ENCODE measurements around the gene CELF2. TPM values are rescaled to one million over a fixed set of nuclear protein-coding genes. Genes with fewer than 3 reads are reported as not detected.

Gene CELF2
- total RNA-seq, 1 donor from 2014 or later = 31.6 TPM

DNA sequence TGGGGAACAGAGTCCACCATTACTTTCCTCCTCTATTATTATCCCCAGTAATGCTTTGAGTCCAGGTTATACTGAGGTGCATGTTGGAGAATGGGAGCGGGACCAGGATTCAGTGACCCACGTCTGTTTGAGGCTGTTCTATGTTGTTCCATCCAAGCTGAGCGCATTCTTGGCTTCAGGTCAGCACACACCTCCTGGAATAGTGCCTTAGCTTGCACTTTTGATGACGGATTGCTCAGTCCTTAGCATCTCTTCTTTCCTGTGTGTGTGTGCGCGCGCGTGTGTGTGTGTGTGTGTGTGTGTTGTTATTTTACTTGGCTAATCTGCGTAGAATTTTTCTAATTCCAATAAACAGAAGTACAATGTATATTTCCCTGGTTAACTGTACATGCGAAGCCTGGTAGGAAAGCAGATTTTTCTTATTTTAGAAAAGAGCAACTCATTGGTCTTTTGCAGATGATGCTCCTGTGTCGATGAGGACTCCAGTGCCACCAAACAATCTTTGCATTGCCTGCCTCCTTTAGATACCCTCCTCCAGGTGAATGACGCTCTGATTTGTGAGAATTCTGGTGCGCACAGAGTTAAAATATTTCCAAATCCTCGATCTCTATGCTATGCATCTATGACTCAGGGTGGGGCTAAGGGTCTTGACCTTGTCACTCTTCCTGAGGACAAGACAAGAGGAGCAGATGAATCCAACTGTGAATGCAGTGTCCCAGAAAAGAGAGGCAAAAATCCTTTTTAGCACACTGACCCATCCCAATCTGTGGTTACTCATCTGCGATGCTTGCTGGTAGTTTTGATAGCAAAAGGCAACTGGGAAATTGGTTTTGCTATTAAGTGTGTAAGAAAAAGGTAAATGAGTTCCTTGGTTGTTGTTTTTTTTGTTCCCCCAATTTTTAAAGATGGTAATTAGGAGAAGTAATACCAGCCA, 13.3 kb upstream of the CELF2 start:
- Mint-ChIP-seq H3K4me1 (peaks cover 66% of the 10 kb centered on the region), H3K27ac (peak overlapping the region; percentile 95), H3K4me3 (peak overlapping the region; percentile 87), H3K36me3 (no peaks in the 10 kb centered on the region), H3K27me3 (ENCODE audit: insufficient read depth, low read depth) (peaks cover 3% of the 10 kb centered on the region), H3K9me3 (peaks cover 3% of the 10 kb centered on the region)
- Histone ChIP-seq H4K20me1 (ENCODE audit: low read depth) (no peaks in the 10 kb centered on the region), H3K4me3 (no peak overlapping the region), H3K27ac (no peak overlapping the region), H3K9me3 (ENCODE audit: low read depth) (no peaks in the 10 kb centered on the region), H3F3A (ENCODE audit: low read depth) (no peaks in the 10 kb centered on the region), H3K9ac (no peak overlapping the region), H2AFZ (replicated peaks) (no peak overlapping the region), H3K27me3 (no peaks in the 10 kb centered on the region), H3K79me2 (ENCODE audit: low read depth) (no peaks in the 10 kb centered on the region), H3K4me1 (peaks cover 15% of the 10 kb centered on the region), H3K36me3 (no peaks in the 10 kb centered on the region), H3K4me2 (no peak overlapping the region)
- TF ChIP-seq, protein P1, sequence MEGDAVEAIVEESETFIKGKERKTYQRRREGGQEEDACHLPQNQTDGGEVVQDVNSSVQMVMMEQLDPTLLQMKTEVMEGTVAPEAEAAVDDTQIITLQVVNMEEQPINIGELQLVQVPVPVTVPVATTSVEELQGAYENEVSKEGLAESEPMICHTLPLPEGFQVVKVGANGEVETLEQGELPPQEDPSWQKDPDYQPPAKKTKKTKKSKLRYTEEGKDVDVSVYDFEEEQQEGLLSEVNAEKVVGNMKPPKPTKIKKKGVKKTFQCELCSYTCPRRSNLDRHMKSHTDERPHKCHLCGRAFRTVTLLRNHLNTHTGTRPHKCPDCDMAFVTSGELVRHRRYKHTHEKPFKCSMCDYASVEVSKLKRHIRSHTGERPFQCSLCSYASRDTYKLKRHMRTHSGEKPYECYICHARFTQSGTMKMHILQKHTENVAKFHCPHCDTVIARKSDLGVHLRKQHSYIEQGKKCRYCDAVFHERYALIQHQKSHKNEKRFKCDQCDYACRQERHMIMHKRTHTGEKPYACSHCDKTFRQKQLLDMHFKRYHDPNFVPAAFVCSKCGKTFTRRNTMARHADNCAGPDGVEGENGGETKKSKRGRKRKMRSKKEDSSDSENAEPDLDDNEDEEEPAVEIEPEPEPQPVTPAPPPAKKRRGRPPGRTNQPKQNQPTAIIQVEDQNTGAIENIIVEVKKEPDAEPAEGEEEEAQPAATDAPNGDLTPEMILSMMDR (IDR thresholded peaks at IDR 0.05) = no peak
- TF ChIP-seq EZH2phosphoT487 (IDR thresholded peaks at IDR 0.05) (no peak), EZH2 (IDR thresholded peaks at IDR 0.05) (no peak)
- no peak for DNase-seq (ENCODE audit: low spot score)

DNA sequence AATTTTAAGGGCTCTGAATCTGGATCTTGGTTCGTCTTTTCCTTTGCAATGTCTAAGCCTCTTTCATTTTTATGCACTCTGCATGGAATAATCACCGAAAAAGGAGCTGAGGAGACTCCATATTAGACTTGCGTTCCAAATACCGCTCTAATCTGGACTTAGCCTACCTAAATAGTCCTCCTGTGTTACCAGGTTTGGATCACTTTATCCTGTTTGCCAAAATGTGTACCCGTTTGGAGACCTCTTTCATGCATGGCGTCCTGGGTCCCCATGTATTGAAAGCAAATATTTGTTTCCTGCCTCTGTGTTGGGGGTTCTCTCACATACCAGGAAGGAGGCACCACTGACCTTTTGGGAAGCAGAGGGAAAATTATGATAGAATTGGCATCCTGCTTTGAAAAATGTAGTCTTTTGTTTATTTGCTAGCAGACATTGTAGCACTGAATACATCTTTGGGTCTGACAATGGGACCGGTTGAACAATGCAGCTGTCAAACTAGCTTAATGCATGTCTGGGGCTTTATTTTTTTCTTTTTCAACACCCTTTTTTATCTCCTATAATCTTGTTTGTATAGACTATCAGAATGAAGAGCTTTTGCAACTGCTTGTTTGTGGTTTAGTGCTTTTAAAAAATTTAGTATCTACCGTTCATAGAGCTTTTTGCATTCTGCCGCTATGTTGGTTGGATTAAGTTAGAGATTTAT, 11.8 kb upstream of the CELF2 start:
- H3K4me2 ChIP-seq = peak overlapping the region; percentile 34
- H3K9me3 ChIP-seq (ENCODE audit: low read depth) = no peaks in the 10 kb centered on the region
- peak overlapping the region; percentile 95 for H3K27ac Mint-ChIP-seq
- peaks cover 3% of the 10 kb centered on the region for H3K9me3 Mint-ChIP-seq
- DNase-seq (ENCODE audit: low spot score) = no peak
- no peak overlapping the region for H3K9ac ChIP-seq
- peaks cover 3% of the 10 kb centered on the region for H3K27me3 Mint-ChIP-seq (ENCODE audit: insufficient read depth, low read depth)
- no peaks in the 10 kb centered on the region for H3K27me3 ChIP-seq
- H3K36me3 ChIP-seq = no peaks in the 10 kb centered on the region
- H3K36me3 Mint-ChIP-seq = no peaks in the 10 kb centered on the region
- H3K4me3 ChIP-seq = no peak overlapping the region
- no peaks in the 10 kb centered on the region for H4K20me1 ChIP-seq (ENCODE audit: low read depth)
- no peak overlapping the region for H3K27ac ChIP-seq
- H3K4me3 Mint-ChIP-seq = peak overlapping the region; percentile 87
- TF ChIP-seq EZH2phosphoT487 (IDR thresholded peaks at IDR 0.05) = no peak
- TF ChIP-seq, protein P1 (IDR thresholded peaks at IDR 0.05) = no peak
- no peak for TF ChIP-seq EZH2 (IDR thresholded peaks at IDR 0.05)
- no peaks in the 10 kb centered on the region for H3K79me2 ChIP-seq (ENCODE audit: low read depth)
- H3K4me1 ChIP-seq = peaks cover 15% of the 10 kb centered on the region
- no peaks in the 10 kb centered on the region for H3F3A ChIP-seq (ENCODE audit: low read depth)
- H2AFZ ChIP-seq (replicated peaks) = no peak overlapping the region
- peaks cover 68% of the 10 kb centered on the region for H3K4me1 Mint-ChIP-seq

DNA sequence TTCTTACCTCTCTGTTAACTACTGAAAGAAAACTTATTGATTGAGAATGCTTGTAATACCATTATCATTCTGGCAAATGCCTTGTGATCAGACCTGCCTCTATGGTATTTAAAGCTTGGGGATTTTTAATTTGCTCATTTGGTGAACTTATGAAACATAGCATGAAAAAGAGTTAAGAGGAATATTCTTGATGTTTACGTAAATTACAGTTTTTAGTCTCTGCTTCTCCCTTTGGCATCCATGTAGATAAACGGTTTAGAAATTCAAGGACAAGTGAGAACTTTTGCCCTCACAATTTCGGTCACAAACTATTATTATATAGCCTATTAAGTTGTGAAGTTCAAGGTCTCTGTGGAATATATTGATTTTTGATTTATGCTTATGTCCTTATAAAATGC, 11.2 kb upstream of the CELF2 start:
- Histone ChIP-seq H3K9me3 (ENCODE audit: low read depth) (no peaks in the 10 kb centered on the region), H3K27me3 (no peaks in the 10 kb centered on the region), H3F3A (ENCODE audit: low read depth) (no peaks in the 10 kb centered on the region), H3K79me2 (ENCODE audit: low read depth) (no peaks in the 10 kb centered on the region), H3K36me3 (no peaks in the 10 kb centered on the region), H3K4me2 (peak overlapping the region; percentile 34), H3K4me3 (no peak overlapping the region), H3K4me1 (peaks cover 15% of the 10 kb centered on the region), H3K9ac (no peak overlapping the region), H3K27ac (no peak overlapping the region), H4K20me1 (ENCODE audit: low read depth) (no peaks in the 10 kb centered on the region), H2AFZ (replicated peaks) (no peak overlapping the region)
- Mint-ChIP-seq H3K27ac (peak overlapping the region; percentile 95), H3K36me3 (no peaks in the 10 kb centered on the region), H3K4me3 (peak overlapping the region; percentile 87), H3K4me1 (peaks cover 72% of the 10 kb centered on the region), H3K27me3 (ENCODE audit: insufficient read depth, low read depth) (peaks cover 3% of the 10 kb centered on the region), H3K9me3 (peaks cover 3% of the 10 kb centered on the region)
- TF ChIP-seq EZH2phosphoT487 (IDR thresholded peaks at IDR 0.05) = no peak
- TF ChIP-seq EZH2 (IDR thresholded peaks at IDR 0.05) = no peak
- TF ChIP-seq, protein P1 (IDR thresholded peaks at IDR 0.05) = no peak
- DNase-seq (ENCODE audit: low spot score) = no peak
